HG03095 (cell line): Measurements from ENCODE around the gene LPIN2.
A peak's percentile ranks its signal among the peaks of the same experiment; 100 is the strongest.
"Not testable (repeated sequence)": the region's sequence is repeated elsewhere in the genome, so short reads cannot be mapped to it uniquely, and the experiment has no call there.

Source experiments
- ATAC-seq: cut with Tn5 transposase; IDR thresholded peaks from one replicate; pipeline ENCODE4 v1.9.1; 2021; ENCODE audit warnings: moderate library complexity; ENCODE audit not compliant: unreplicated experiment

The LPIN2 gene

DNA sequence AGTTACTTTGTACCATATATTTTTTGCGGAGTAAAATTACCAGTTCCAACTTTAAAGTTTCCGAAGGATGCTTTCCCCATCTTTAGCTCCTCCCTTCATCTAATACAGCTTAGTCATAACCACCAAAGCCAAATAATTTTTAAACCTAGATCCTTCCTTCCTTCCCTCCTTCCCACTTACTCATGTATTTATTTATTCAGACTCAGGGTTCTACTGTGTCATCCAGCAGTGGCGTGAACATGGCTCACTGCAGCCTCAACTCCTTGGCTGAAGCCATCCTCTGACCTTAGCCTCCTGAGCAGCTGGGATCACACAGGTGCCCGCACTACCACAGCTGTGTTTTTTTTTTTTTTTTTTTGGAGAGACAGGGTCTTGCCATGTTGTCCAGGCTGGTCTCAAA is 4.4 kb downstream of the LPIN2 start:
- no peak for ATAC-seq

GRCh38 chr18:3007491-3007890 is 5.5 kb downstream of the LPIN2 start:
- no peak for ATAC-seq

GRCh38 chr18:3005462-3005861 is 7.5 kb downstream of the LPIN2 start:
- ATAC-seq: no peak

GRCh38 chr18:3003766-3004165 is 9.2 kb downstream of the LPIN2 start:
- ATAC-seq: not testable (repeated sequence)

- ATAC-seq: no peak
Observed at GRCh38 chr18:3002732-3003131, 10.2 kb downstream of the LPIN2 start.

- no peak for ATAC-seq
Observed at GRCh38 chr18:2998644-2999043, 14.3 kb downstream of the LPIN2 start.

DNA sequence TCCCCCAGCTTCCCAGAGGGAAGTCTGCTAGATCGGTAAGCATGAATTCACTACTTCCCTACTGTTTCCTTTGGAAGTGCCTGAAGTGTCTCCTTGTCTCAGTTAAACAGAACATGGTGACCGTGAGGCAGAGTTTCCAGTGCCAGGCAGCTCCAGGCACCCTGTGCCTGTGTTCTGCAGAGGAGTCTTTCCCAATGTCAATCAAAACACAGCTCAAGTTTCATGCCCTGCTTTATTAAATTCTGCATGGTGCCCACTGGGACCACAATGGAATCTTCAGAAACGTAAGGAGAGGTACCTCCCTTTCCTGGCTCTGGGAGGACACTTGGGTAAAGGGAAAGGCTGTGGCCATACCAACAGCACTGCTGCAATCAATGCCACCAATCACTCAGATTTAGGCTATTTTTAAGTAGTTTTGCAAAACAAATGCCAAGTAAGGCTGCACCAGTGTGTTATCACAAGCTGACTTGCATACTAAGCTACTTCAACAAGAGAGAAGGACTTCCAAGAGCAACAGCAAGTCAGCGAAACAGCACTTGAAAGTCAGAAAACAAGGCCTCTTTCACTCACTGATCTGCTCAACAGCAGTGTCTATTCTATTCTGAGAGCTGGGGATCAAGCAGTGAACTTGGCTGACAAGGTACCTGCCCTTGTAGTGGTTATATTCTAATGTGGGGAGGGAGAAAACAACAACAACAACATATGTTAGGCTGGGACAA is 14.9 kb downstream of the LPIN2 start:
- ATAC-seq: no peak

- ATAC-seq: no peak
Observed at GRCh38 chr18:2997429-2997828, 15.5 kb downstream of the LPIN2 start.

DNA sequence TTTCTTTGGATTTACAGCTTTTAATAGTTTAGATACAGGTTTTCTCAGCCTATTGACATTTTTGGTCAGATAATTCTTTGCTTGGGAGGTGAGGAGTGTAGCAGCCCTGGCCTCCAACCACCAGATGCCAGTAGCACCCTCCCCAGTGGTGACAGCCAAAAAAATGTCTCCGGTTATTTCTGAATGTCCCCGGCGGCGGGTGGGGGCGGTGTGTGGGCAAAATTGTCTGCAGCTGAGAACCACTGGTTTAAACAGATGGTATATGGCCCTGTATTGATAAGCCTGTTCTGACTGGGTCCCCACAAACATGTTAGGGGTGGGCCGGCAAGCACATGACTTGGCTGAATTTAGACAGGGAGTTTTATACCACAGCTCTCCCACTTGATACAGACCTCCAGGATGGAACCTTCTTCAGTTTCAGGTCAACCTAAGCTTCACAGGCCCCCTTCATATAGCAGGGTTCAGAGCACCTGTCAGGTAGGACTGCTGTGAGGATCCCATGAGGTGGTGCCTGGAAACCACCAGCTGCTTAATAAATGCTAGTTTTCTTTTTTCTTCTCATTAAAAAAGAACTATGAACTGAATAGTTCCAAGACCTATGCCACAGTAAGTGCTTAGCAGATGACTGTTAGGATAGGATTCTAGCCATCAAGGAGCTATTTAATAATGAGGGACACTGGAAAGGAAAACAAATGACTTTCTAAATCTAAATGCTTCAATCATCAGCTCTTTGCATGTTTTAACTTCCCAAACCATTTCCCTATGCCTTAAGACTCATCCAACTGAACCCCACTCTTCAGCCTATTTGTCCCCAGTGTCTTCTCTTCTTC is 18.1 kb downstream of the LPIN2 start:
- peak; percentile 59 for ATAC-seq

DNA sequence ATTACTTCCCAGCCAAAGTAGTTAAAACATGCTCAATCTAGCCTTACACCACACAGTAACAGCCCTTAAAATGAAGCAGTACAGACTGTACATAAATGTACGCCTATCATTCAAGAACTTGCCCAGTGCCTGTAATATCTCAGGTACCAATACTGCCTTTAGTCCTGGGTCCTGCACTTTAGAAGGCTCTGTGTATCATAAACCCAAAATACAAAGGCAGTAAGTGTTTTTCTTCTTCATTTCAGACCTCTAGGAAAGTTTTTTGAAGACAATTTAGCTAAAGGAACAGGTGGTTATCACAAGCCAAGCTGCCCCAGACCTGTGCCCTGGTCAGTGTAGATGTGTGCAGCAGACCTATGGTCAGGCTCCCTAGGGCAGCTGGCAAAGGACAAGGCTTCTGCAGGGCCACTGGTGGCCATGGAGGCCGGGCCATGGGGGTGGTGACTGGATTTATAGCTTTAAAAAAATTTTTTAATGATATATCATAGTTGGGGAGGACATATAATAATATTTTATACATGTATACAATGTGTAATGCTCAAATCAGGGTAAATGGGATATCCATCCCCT is 18.8 kb downstream of the LPIN2 start:
- no peak for ATAC-seq

- ATAC-seq: no peak
Observed at GRCh38 chr18:2992995-2993877, 19.7 kb downstream of the LPIN2 start.

DNA sequence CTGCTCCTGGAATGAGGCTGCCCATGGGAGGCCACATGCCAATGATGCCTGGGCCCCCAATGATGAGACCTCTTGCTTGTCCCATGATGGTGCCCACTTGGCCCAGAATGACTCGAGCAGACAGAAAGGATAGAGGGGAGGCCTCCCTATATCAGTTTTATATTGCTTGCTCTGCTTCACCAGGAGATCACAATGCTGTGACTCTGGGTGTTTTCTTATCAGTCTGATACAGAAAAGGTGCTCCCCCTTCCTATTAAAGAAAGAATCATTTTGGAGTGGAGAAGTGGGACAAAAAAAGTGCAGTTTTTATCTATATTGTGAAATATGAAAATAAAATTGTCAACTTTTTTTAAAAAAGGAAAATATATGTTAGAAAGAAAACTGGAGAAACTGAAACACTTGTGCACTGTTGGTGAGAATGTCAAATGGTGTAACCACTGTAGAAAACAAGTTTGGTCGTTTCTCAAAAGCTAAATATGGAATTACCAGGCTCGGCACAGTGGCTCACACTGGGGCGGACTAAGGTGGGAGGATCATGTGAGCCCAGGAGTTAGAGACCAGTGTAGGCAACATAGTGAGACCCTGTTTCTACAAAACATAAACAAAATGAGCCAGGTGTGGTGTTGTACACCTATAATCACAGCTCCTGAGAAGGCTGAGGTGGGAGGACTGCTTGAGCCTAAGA is 21.8 kb downstream of the LPIN2 start:
- no peak for ATAC-seq

DNA sequence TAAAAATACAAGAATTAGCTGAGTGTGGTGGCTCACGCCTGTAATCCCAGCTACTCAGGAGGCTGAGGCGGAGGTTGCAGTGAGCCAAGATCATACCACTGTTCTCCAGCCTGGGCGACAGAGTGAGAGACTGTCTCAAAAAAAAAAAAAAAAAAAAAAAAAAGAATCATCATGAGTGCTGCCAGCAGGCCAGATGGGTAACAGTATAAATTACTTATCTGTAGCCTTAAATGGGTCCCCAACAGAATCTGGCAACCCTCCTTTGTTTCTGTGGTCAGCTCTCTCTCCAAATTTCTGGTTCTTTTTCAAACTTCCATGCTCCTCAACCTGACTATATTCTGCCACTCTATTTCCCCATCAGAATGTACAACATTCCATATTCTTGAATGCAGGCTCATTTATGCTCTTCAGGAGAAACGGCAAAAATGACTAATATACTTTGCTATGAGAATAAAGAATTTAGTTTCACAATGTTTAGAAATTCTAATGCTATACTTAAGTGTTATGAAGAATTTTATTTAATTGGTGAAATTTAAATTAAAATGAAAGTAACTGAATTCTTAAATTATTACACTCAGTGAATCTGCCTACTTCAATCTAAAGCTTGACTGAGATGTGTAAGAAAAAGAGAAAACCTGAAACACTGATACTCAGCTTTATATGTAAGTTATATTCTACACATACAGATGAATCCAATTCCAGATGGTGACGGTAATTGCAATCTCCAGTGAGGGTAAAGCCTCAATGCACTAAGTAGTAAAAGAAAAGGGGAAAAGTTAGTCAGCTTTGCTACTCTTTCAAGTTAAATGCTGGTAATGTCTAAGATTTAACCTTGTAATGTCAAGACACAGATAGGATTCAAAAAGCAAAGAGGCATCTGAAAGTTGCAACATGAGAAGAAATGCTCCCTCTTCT is 24.8 kb downstream of the LPIN2 start:
- ATAC-seq: no peak

DNA sequence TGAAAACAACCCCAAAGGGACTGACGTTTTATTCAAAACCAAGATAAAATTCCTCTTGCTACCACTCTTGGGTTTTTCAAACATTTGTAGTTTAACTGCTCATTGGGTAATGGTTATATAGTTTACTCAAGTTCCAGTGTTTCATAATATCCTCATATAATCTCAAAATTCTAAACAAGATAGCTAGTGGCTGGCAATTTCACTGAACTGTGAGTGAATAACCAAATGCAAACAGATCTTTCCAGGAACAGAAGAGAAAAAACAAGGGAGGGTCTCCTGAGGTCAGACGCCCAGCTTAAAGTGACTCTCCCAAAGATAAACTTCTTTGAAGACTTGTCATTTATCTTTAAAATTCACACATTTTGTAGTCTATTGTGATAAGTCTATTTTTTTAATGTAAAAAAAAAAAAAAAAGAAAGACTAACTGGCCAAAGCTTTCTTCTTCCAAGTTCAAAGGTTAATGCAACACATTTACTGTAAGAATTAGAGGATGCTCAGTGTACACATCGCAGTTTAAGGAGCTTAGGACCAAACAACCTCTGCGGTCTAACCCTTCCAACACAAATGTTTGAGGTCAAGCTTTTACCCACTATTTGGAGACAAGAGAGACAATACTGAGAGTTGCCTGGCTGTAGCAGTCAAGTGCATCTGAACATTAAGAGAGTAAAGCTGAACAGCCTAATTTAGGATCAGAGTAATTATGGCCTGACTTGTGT is 26.6 kb downstream of the LPIN2 start:
- no peak for ATAC-seq

DNA sequence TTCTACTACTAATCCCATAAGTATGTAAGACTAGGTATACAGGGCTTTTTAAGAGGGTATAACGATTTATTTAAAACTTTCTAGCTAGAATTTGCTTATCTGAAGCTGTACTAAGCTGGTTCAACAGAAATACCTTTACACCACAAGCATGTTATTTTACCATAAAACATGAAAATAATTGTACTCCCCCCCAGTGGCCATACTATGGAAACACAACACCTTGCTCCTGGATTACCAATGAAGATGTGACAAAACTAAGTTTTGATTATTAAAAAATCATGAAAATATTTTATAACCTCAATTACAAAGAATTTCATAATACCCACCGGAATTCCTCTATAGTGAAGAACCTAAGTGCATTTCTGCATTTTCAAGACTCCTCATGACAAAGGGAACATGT is 27.3 kb downstream of the LPIN2 start:
- no peak for ATAC-seq

GRCh38 chr18:2984703-2985261 is 28.2 kb downstream of the LPIN2 start:
- no peak for ATAC-seq

DNA sequence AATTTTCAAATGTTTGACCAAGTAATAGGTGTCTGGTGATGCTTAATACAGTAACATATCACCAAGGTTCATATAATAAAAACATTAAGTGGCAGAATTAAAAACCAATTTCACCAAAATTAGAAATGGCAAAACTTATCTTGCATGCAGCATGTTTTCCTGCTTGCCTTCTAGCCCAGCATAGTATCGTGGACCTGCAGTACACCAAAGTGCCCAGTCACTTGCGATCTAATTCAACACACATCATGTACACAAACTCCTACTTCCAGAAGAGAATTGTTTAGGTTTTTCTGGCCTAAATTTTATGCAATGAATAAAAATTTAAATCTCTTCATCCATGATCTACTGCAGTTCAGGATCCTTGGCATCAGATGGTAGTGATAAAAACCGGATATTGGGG is 28.9 kb downstream of the LPIN2 start:
- no peak for ATAC-seq

DNA sequence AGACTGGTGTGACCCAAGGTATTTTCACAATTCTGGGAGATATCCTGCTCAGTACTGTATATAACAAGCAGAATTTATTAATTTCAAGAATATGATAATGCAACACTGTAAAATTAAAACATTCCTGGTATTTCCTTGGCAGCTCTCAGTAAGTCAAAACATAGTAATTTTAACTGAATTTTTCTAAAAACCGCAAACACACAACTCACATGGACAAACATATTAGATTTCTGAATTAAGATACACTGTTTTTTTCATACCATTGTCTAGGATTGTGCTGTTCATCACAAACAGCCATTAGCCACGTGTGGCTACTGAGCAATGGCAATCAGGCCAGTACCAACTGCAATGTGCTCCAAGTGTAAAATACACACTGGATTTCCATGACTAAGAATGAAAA is 29.6 kb downstream of the LPIN2 start:
- no peak for ATAC-seq
